ENCODE data around the gene ARID2. TPM values are rescaled to one million over a fixed set of nuclear protein-coding genes. Genes with fewer than 3 reads are reported as not detected.

ARID2 gene
- total and polyA plus RNA-seq, 2 of the 4 experiments (the other 2 are of a cell fraction) = 5.4 to 28.1 TPM

- H2BK5ac ChIP-seq (ENCODE audit: low read depth, low read length, poor library complexity, severe bottlenecking) = peak overlapping the region; percentile 87
- peak overlapping the region; percentile 99 for H3K27ac ChIP-seq (ENCODE audit: insufficient read depth, low read length)
- H4K91ac ChIP-seq (ENCODE audit: insufficient read depth, low read depth, low read length) = no peak overlapping the region; the same call in 1 of the 2 replicates
- H3K14ac ChIP-seq (replicated peaks; ENCODE audit: low read depth, low read length) = peak overlapping the region; percentile 86
- H3K9me1 ChIP-seq (ENCODE audit: insufficient read depth, low read length) = no peaks in the 10 kb centered on the region
- H2AK5ac ChIP-seq (ENCODE audit: low read depth, low read length) = no peak overlapping the region
- intact Hi-C loops (cut with micrococcal nuclease) (no loop called here), in situ Hi-C loops (cut with MboI; ENCODE audit: low sequenced_read_pairs) (no loop called here), dilution Hi-C loops (cut with HindIII; ENCODE audit: low sequenced_read_pairs, unreplicated experiment) (no loop called here)
- H3K18ac ChIP-seq (ENCODE audit: low read depth, low read length) = peak overlapping the region; percentile 55
- ATAC-seq (ENCODE audit: low read depth) (no peak), DNase-seq (peak; percentile 43)
- peaks cover 1% of the 10 kb centered on the region; the same call in 1 of the 2 replicates for H3K4me1 ChIP-seq (ENCODE audit: control insufficient read depth, insufficient read depth, low read length)
- H3K36me3 ChIP-seq (ENCODE audit: control insufficient read depth, insufficient read depth, low read length) = peaks cover 2% of the 10 kb centered on the region; the same call in 1 of the 2 replicates
- H3K23ac ChIP-seq (ENCODE audit: low read depth, low read length) = peak overlapping the region; percentile 78
- peak overlapping the region; percentile 68 for H3K56ac ChIP-seq (ENCODE audit: extremely low read depth, insufficient read depth, low read length)
- H3K9ac ChIP-seq (ENCODE audit: low read depth, low read length) = peak overlapping the region; percentile 99
- peak overlapping the region; percentile 63 to 79; a peak in 3 of 4 replicates for H4K8ac ChIP-seq (ENCODE audit: low read depth in 2 of 2, low read length in 2 of 2)
- H3K27me3 ChIP-seq (ENCODE audit: control insufficient read depth, insufficient read depth, low read length) = no peaks in the 10 kb centered on the region
- H2BK120ac ChIP-seq (ENCODE audit: low read depth, low read length) = peak overlapping the region; percentile 32; the same call in 1 of the 2 replicates
- no peaks in the 10 kb centered on the region for H4K20me1 ChIP-seq (ENCODE audit: insufficient read depth, low read length)
- no peak overlapping the region for H2AK9ac ChIP-seq (replicated peaks; ENCODE audit: low read depth, low read length, poor library complexity)
- POLR2A ChIA-PET (ENCODE audit: unreplicated experiment) = no interaction called here
- CTCF ChIA-PET = interaction anchor here (0.6 to 7.4 kb wide), 2 partner anchors 13 to 186 kb away, joined by 3 to 43 read pairs; no protein-coding TSS in a partner anchor
- H3K4ac ChIP-seq (ENCODE audit: low read depth, low read length) = peak overlapping the region; percentile 38; the same call in 1 of the 2 replicates
- no peak overlapping the region for H2BK20ac ChIP-seq (ENCODE audit: low read depth, low read length)
- BruUV-seq (replicated peaks) = no TSS peak
- TF ChIP-seq SMC3 (IDR thresholded peaks at IDR 0.05; ENCODE audit: low read depth, low read length) (no peak), MXI1 (IDR thresholded peaks at IDR 0.05; ENCODE audit: borderline replicate concordance, low read depth, low read length) (peak; percentile 13; the same call in 1 of the 2 replicates), RFX5 (IDR thresholded peaks at IDR 0.05; ENCODE audit: low read depth, low read length) (no peak), CTCF (conservative IDR thresholded peaks at IDR 0.05; ENCODE audit: low read depth, low read length) (no peak), FOS (IDR thresholded peaks at IDR 0.05; ENCODE audit: low read depth, low read length) (no peak)
- H2BK15ac ChIP-seq (ENCODE audit: low read depth, low read length) = no peak overlapping the region
- peak overlapping the region; percentile 92 for H2AFZ ChIP-seq (replicated peaks; ENCODE audit: low read length, poor library complexity)
- peaks cover 6 to 16% of the 10 kb centered on the region in 2 experiments; a peak in 2 of 4 replicates for H3K79me1 ChIP-seq (ENCODE audit: low read depth in 1 of 2, low read length in 2 of 2)
- WGBS, 2 experiments (ENCODE audit: extremely low coverage in 2 of 2, insufficient read length in 1 of 2) = 0% methylated on average over 27 of the region's 67 CpGs; no CpG with 5 or more reads in 1 of the 2 experiments
- H3K4me2 ChIP-seq (ENCODE audit: low read depth, low read length) = peak overlapping the region; percentile 98
- H3K4me3 ChIP-seq (ENCODE audit: insufficient read depth, low read depth, low read length) = peak overlapping the region; percentile 69
- no peaks in the 10 kb centered on the region for H3K9me3 ChIP-seq (ENCODE audit: control insufficient read depth, insufficient read depth, low read length)
- H4K5ac ChIP-seq (ENCODE audit: low read depth, low read length) = peak overlapping the region; percentile 85
These were observed 1.1 kb downstream of the ARID2 start for GRCh38 chr12:45730348-45731189.
